HG03095 (cell line): ENCODE measurements around the gene UBE2G1.
"Not testable (repeated sequence)": the region's sequence is repeated elsewhere in the genome, so short reads cannot be mapped to it uniquely, and the experiment has no call there.

ENCODE experiments used
- ATAC-seq: cut with Tn5 transposase; IDR thresholded peaks from one replicate; pipeline ENCODE4 v1.9.1; 2021; ENCODE audit warnings: moderate library complexity; ENCODE audit not compliant: unreplicated experiment

The UBE2G1 gene

DNA sequence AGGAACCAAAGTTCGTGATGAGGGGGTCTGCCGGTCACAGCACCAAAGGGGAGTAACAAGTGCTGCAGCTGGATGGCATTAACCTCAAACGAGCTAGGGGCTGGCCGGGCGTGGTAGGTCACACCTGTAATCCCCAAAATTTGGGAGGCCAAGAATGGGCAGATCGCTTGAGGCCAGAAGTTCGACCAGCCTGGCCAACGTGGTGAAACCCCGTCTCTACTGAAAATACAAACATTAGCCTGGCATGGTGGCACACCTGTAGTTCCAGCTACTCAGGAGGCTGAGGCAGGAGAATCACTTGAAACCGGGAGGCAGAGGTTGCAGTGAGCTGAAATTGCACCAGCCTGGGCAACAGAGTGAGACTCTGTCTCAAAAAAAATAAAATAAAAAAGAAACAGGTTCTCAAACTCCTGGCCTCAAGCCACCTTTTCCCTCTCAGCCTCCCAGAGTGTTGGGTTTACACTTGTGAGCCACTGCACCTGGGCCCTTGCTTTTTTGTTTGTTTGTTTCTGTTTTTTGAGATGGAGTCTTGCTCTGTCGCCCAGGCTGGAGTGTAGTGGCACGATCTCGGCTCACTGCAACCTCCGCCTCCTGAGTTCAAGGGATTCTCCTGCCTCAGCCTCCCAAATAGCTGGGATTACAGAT, 9.4 kb upstream of the UBE2G1 start:
- not testable (repeated sequence) for ATAC-seq

DNA sequence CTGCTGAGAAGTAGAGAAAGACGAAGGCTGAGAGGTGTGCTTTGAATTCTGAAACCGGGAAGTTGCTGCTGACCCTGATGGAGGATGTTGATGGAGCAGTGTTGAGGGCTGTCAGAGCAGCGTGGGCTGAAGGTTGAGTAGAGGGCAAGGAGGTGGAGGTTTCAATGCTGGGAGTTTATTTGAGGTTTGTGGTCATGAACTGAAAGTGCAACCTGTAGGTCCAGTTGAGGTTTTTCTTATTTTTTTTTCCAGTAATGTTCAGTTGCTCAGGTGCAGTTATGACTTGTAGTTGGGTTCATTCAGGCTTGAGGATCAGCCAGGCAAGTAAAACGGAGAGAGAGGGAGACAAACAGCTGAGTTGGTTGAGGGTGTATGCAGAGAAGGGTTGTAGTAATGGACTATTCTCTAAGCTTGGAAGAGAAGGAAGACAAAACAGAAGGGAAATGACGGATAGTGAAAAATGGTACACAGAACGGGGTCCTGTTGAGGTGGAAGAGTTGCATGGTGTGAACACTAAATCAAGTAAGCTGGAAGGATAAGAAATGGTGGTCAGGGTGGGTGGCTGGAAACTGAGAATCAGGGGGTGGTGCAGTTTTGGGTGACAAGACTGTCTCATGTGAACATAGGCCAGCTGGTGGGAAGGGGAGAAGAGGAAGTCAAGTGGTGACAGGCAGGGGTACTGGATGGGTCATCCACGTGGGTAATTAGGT, 8.7 kb upstream of the UBE2G1 start:
- peak; percentile 72 for ATAC-seq

DNA sequence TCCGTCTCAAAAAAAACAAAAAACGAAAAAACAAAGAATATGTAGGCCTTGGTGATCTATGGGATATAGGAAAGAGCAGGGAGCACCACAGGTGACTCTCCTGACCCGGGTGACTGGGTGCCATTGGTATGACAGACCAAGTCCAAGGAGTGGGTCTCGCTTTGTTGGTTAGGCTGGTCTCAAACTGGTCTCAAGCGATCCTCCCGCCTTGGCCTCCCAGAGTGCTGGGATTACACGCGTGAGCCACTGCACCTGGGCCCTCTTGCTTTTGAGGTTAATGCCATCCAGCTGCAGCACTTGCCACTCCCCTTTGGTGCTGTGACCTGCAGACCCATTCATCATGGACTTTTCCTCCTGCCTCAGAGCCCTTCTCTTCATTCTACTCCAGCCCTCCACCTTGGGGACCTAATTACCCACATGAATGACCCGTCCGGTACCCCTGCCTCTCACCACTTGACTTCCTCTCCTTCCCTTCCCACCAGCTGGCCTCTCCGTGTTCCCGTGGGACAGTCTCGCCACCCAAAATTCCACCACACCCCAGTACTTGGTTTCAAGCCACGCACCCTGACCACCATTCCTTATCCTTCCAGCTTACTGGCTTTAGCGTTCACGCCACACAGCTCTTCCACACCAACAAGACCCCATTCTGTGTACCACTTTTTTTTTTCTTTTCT, 3.2 kb upstream of the UBE2G1 start:
- ATAC-seq: no peak

DNA sequence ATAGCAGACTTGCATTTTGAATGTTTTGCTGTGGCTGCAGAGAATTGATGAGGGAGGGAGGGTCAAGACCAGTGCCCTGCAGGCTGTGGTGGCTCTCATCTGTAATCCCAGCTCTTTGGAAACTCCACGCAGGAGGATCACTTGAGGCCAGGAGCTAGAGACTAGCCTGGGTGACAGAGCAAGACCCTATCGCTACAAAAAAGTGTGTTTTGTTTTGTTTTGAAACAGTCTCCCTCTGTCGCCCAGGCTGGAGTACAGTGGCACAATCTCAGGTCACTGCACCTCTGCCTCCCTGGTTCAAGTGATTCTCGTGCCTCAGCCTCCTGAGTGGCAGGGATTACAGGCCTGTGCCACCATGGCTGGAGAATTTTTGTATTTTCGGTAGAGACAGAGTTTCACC, 1.9 kb upstream of the UBE2G1 start:
- ATAC-seq: no peak

DNA sequence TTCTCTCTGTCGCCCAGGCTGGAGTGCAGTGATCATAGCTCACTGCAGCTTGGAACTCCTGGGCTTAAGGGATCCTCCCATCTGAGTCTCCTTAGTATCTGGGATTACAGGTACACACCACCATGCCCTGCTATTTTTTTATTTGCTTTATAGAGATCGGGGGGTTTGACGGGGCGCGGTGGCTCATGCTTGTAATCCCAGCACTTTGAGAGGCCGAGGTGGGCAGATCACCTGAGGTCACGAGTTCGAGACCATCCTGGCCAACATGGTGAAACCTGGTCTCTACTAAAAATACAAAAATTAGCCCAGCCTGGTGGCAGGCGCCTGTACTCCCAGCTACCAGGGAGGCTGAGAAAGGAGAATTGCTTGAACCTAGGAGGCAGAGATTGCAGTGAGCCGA, 702 bp upstream of the UBE2G1 start:
- ATAC-seq: not testable (repeated sequence)

DNA sequence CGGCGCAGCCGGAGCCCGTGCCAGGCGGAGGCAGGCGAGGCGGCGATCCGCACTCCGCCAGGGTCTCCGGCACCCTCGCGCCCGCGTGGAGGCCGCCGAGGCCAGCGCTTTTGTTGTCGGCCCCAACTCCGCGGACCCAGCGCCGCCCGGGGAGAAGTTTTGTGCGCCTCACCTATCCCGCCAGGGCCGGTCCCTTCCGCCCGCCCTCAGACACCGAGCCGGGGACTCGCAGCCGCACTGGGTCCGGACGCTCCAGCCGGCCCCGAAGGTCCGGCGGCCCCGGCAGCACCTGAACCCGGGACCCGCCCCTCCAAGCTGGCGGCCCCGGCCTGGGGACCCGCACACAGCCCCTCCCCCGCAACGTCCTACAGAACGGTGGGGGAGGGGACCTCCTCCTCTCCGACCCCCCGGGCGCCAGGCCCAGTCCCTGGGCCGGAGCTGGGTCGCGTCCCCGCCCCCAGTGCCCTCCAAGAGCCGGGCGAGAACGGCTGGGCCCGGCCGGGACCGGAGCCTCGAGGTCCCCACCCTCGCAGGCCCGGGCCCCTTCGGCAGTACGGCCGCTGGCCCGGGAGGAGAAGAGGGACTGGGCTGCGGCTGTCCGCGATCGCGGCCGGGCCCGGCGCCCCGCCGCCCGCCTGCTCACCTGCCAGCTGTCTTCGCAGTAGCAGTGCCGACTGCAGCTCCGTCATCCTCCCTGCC, 698 bp downstream of the UBE2G1 start:
- peak; percentile 5 for ATAC-seq

- peak; percentile 39 for ATAC-seq
Observed at GRCh38 chr17:4365103-4365627, 1.3 kb downstream of the UBE2G1 start.

DNA sequence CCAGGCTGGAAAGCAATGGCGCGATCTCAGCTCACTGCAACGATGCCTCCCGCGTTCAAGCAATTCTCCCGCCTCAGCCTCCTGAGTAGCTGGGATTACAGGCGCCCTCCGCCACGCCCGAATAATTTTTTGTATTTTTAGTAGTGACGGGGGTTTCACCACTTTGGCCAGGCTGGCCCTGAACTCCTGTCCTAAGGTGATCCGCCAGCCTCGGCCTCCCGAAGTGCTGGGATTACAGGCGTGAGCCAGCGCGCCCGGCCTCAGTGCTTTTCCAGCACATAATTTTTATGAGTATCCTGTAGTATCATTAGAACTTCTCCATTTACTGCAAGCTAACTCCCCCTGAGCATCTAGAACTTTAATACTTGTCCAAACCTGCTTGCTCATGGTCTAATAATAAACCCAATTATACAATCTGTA, 1.8 kb downstream of the UBE2G1 start:
- ATAC-seq: no peak

- ATAC-seq: no peak
Observed at GRCh38 chr17:4362141-4362540, 4.3 kb downstream of the UBE2G1 start.

- ATAC-seq: no peak
Observed at GRCh38 chr17:4358154-4358553, 8.3 kb downstream of the UBE2G1 start.

- no peak for ATAC-seq
Observed at GRCh38 chr17:4357671-4358070, 8.8 kb downstream of the UBE2G1 start.

DNA sequence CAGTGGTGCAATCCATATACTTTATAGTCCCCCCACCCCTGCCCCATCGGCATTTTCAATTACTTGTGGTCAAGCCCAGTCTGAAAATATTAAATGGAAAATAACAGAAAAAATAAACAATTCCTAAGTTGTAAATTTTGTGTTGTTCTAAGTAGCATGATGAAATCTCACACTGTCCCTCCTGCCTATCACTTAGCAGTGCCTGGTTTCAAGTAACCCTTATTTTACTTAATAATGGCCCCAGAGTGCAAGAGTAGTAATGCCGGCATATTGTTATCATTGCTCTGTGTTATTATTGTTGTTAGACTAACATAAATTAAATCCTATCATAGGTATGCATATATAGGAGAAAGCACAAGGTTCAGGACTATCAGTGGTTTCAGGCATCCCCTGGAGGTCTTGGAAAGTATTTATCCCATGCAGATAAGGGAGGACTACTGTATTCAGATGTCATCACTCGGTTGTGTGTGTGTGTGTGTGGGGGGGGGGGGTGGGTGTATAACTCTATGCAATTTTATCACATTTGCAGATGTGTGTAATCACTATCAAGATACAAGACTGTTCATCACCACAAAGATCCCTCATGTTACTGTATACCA, 9.3 kb downstream of the UBE2G1 start:
- no peak for ATAC-seq

GRCh38 chr17:4354862-4355514, 11.5 kb downstream of the UBE2G1 start:
- no peak for ATAC-seq

GRCh38 chr17:4354206-4354605, 12.3 kb downstream of the UBE2G1 start:
- no peak for ATAC-seq

GRCh38 chr17:4350214-4350613, 16.3 kb downstream of the UBE2G1 start:
- ATAC-seq: not testable (repeated sequence)

- ATAC-seq: no peak
Observed at GRCh38 chr17:4345581-4346252, 20.8 kb downstream of the UBE2G1 start.

DNA sequence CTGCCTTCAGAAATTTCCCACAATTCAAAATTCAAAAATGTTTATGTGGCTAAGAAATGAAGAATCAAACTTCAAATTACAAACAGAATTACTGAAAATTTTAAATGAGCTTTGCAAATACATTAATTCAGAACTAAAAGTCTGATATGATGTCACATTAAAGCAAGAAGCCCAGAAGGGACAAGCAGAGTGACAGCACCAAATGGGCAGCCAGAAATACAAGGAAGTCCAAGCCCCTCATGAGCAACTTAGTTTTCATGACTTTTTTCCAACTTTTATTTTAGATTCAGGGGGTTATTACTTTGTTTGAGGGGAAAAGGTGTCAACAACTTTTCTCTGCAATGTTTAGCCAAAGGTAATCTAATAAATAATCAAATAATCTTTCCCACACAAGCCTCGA, 21.5 kb downstream of the UBE2G1 start:
- ATAC-seq: no peak

DNA sequence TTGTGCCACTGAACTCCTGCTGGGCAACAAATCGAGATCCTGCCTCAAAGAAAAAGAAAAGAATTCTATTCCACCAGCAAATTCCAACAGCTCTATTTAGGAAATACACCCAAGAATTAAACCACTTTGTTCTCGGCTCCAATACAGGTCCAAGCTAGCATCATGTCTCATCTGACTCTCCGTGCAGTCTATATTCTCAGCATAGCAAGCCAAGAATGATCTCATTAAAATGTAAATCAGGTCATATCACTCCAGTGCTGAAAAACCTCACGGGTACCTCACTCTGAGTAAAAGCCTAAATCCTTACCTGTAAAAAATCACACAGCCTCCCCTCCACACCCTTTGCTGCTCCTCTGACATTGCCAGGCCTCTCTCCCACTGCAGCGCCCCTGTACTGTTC, 23.9 kb downstream of the UBE2G1 start:
- ATAC-seq: no peak

GRCh38 chr17:4341616-4341977, 24.9 kb downstream of the UBE2G1 start:
- ATAC-seq: no peak
